H7 (cell line): ENCODE measurements around the gene NFKBIZ. TPM values are rescaled to one million over a fixed set of nuclear protein-coding genes. Genes with fewer than 3 reads are reported as not detected.

ENCODE experiments used
- DNase-seq: peaks from one replicate; pipeline ENCODE4 v3.0.0; 2012
- H3K27me3 ChIP-seq: 2 replicates; pipeline ENCODE4 v1.6.0; 2011; ENCODE audit warnings: mild to moderate bottlenecking, low read length; ENCODE audit not compliant: control insufficient read depth, insufficient read depth
- H3K36me3 ChIP-seq: replicated peaks from 2 replicates; pipeline ENCODE4 v1.5.1; 2011; ENCODE audit warnings: low read length; ENCODE audit not compliant: control insufficient read depth, insufficient read depth
- H3K4me3 ChIP-seq: 2 replicates; pipeline ENCODE4 v1.5.1; 2011; ENCODE audit warnings: low read depth, mild to moderate bottlenecking, control low read depth, low read length, moderate library complexity; ENCODE audit not compliant: insufficient read depth
- total RNA-seq: library from RNA; depleted of rRNA; stranded (reverse); fragments of >200 nt; shearing (Covaris generic); gene quantifications from 2 replicates; pipeline ENCODE4 v1.2.3, GENCODE V29; 2014

The NFKBIZ gene
- total RNA-seq, 1 experiment from 2014 or later: 3.5 TPM

GRCh38 chr3:101816215-101817149 lies 32.8 kb upstream of the NFKBIZ start:
- no peak for DNase-seq
- Histone ChIP-seq H3K4me3 (no peak overlapping the region), H3K36me3 (no peaks in the 10 kb centered on the region), H3K27me3 (no peaks in the 10 kb centered on the region)

GRCh38 chr3:101817992-101818391 lies 31.3 kb upstream of the NFKBIZ start:
- H3K27me3 ChIP-seq: no peaks in the 10 kb centered on the region
- no peaks in the 10 kb centered on the region; the same call in 1 of the 2 replicates for H3K36me3 ChIP-seq
- no peak overlapping the region for H3K4me3 ChIP-seq
- DNase-seq: no peak

- no peak overlapping the region for H3K4me3 ChIP-seq
- H3K36me3 ChIP-seq: no peaks in the 10 kb centered on the region; the same call in 1 of the 2 replicates
- no peak for DNase-seq
- no peaks in the 10 kb centered on the region for H3K27me3 ChIP-seq
Observed at GRCh38 chr3:101819649-101820206, 29.6 kb upstream of the NFKBIZ start.

- no peaks in the 10 kb centered on the region; the same call in 1 of the 2 replicates for H3K36me3 ChIP-seq
- DNase-seq: no peak
- H3K4me3 ChIP-seq: no peak overlapping the region
- no peaks in the 10 kb centered on the region for H3K27me3 ChIP-seq
Observed at GRCh38 chr3:101821503-101821902, 27.8 kb upstream of the NFKBIZ start.

- no peak overlapping the region for H3K4me3 ChIP-seq
- DNase-seq: no peak
- H3K27me3 ChIP-seq: no peaks in the 10 kb centered on the region
- no peaks in the 10 kb centered on the region; the same call in 1 of the 2 replicates for H3K36me3 ChIP-seq
Observed at GRCh38 chr3:101823525-101823924, 25.8 kb upstream of the NFKBIZ start.

- no peaks in the 10 kb centered on the region; the same call in 1 of the 2 replicates for H3K36me3 ChIP-seq
- H3K4me3 ChIP-seq: no peak overlapping the region
- no peaks in the 10 kb centered on the region for H3K27me3 ChIP-seq
Observed at GRCh38 chr3:101824702-101825101, 24.6 kb upstream of the NFKBIZ start.

GRCh38 chr3:101825904-101826445 lies 23.3 kb upstream of the NFKBIZ start:
- DNase-seq: no peak
- no peaks in the 10 kb centered on the region; the same call in 1 of the 2 replicates for H3K36me3 ChIP-seq
- no peak overlapping the region for H3K4me3 ChIP-seq
- no peaks in the 10 kb centered on the region for H3K27me3 ChIP-seq

More at GRCh38 chr3:101824702-101825101, 24.6 kb upstream of the NFKBIZ start:
- no peak for DNase-seq

GRCh38 chr3:101827211-101828174 lies 21.8 kb upstream of the NFKBIZ start:
- H3K27me3 ChIP-seq: no peaks in the 10 kb centered on the region
- peak overlapping the region; percentile 61 for H3K4me3 ChIP-seq
- H3K36me3 ChIP-seq: no peaks in the 10 kb centered on the region
- peak; percentile 68 for DNase-seq

GRCh38 chr3:101828276-101828675 lies 21.0 kb upstream of the NFKBIZ start:
- Histone ChIP-seq H3K36me3 (no peaks in the 10 kb centered on the region), H3K4me3 (no peak overlapping the region), H3K27me3 (no peaks in the 10 kb centered on the region)
- DNase-seq: no peak

- no peak for DNase-seq
- Histone ChIP-seq H3K4me3 (no peak overlapping the region), H3K27me3 (no peaks in the 10 kb centered on the region), H3K36me3 (no peaks in the 10 kb centered on the region)
Observed at GRCh38 chr3:101828691-101829436, 20.4 kb upstream of the NFKBIZ start.

GRCh38 chr3:101829437-101829830 lies 19.9 kb upstream of the NFKBIZ start:
- no peak for DNase-seq
- no peak overlapping the region for H3K4me3 ChIP-seq

GRCh38 chr3:101829874-101830273 lies 19.4 kb upstream of the NFKBIZ start:
- Histone ChIP-seq H3K36me3 (no peaks in the 10 kb centered on the region), H3K4me3 (no peak overlapping the region), H3K27me3 (no peaks in the 10 kb centered on the region)
- DNase-seq: no peak

More at GRCh38 chr3:101829437-101829830, 19.9 kb upstream of the NFKBIZ start:
- no peaks in the 10 kb centered on the region for H3K27me3 ChIP-seq
- H3K36me3 ChIP-seq: no peaks in the 10 kb centered on the region

- no peak for DNase-seq
- Histone ChIP-seq H3K4me3 (no peak overlapping the region), H3K27me3 (no peaks in the 10 kb centered on the region)
Observed at GRCh38 chr3:101833446-101833974, 15.8 kb upstream of the NFKBIZ start.

More at GRCh38 chr3:101833446-101833974, 15.8 kb upstream of the NFKBIZ start:
- no peaks in the 10 kb centered on the region for H3K36me3 ChIP-seq
